Vagina (tissue), 2 donors: ENCODE data around the gene DNAAF8. TPM values are rescaled to one million over a fixed set of nuclear protein-coding genes. Genes with fewer than 3 reads are reported as not detected.
"Not testable (repeated sequence)": the region's sequence is repeated elsewhere in the genome, so short reads cannot be mapped to it uniquely, and the experiment has no call there.

Experiments used
- DNase-seq, 2 donors: peaks; one replicate each; pipeline ENCODE4 v3.0.0-alpha.2; 2017; ENCODE audit errors: extremely low spot score in 2 of 2
- H3K27ac ChIP-seq: fragments of 200-600 bp; sonication (generic); one replicate; pipeline ENCODE4 v1.5.1; 2019
- H3K27me3 ChIP-seq: fragments of 200-600 bp; sonication (generic); one replicate; pipeline ENCODE4 v1.5.1; 2019
- H3K36me3 ChIP-seq, 2 donors: fragments of 200-600 bp; sonication (generic); one replicate each; pipeline ENCODE4 v1.5.1; 2017 to 2019
- H3K4me1 ChIP-seq: fragments of 200-600 bp; sonication (generic); one replicate; pipeline ENCODE4 v1.5.1; 2019
- H3K4me3 ChIP-seq, 2 donors: fragments of 200-600 bp; sonication (generic); 1 replicate in 1 of 2; 2 replicates in 1 of 2; pipeline ENCODE4 v1.5.1; 2016 to 2019
- H3K9me3 ChIP-seq: fragments of 200-600 bp; sonication (generic); one replicate; pipeline ENCODE4 v1.5.1; 2019
- CTCF ChIP-seq, 3 experiments: fragments of 450-650 bp in 2 of 3; fragments of 200-600 bp in 1 of 3; sonication (generic) in 1 of 3; IDR thresholded peaks; one replicate each; pipeline ENCODE4 v1.5.1; 2017 to 2019; ENCODE audit warnings: antibody characterized with exemption in 3 of 3, mild to moderate bottlenecking in 2 of 3, moderate library complexity in 2 of 3
- POLR2A ChIP-seq, 2 donors: fragments of 450-650 bp; IDR thresholded peaks; one replicate each; pipeline ENCODE4 v1.6.1; 2017; ENCODE audit warnings: antibody characterized with exemption in 2 of 2, mild to moderate bottlenecking in 2 of 2, moderate library complexity in 2 of 2
- POLR2AphosphoS5 ChIP-seq, 2 donors: sonication (generic); formaldehyde crosslinking; IDR thresholded peaks; one replicate each; pipeline ENCODE4 v1.9.0; 2017; ENCODE audit warnings: antibody characterized with exemption in 2 of 2, mild to moderate bottlenecking in 2 of 2, low read depth in 1 of 2; ENCODE audit not compliant: insufficient read depth in 1 of 2
- intact Hi-C: fragments of 100-400 bp; cut with DNase I; formaldehyde crosslinking; loops from one replicate; pipeline ENCODE4 v1.15.1; 2023
- total RNA-seq: library from RNA; depleted of rRNA; stranded (reverse); fragments of >200 nt; gene quantifications from one replicate; pipeline ENCODE4 v1.2.3, GENCODE V29; 2016

Gene DNAAF8
- total RNA-seq, 1 donor from 2014 or later, result not detected

- peak overlapping the region; percentile 60 for H3K27ac ChIP-seq
- H3K4me3 ChIP-seq, result peak overlapping the region; percentile 90 to 97
- no peaks in the 10 kb centered on the region for H3K27me3 ChIP-seq
- H3K36me3 ChIP-seq, result peaks cover 0 to 10% of the 10 kb centered on the region in 2 donors
- TF ChIP-seq POLR2A (IDR thresholded peaks at IDR 0.05), result no peak
- no peak for TF ChIP-seq CTCF (IDR thresholded peaks at IDR 0.05)
- TF ChIP-seq POLR2AphosphoS5 (IDR thresholded peaks at IDR 0.05; ENCODE audit: insufficient read depth in 1 of 2, low read depth in 1 of 2), result no peak
- peaks cover 22% of the 10 kb centered on the region for H3K4me1 ChIP-seq
- DNase-seq, result no peak
- intact Hi-C loops, result no loop called here
- H3K9me3 ChIP-seq, result no peaks in the 10 kb centered on the region
These were observed 632 bp upstream of the DNAAF8 start for GRCh38 chr16:4733747-4734062.

- TF ChIP-seq POLR2AphosphoS5 (IDR thresholded peaks at IDR 0.05; ENCODE audit: insufficient read depth in 1 of 2, low read depth in 1 of 2) (peak in 1 of 2 donors; percentile 43), POLR2A (IDR thresholded peaks at IDR 0.05) (no peak)
- Histone ChIP-seq H3K27me3 (no peaks in the 10 kb centered on the region), H3K4me3 (peak overlapping the region; percentile 90 to 97), H3K4me1 (peaks cover 22% of the 10 kb centered on the region), H3K27ac (peak overlapping the region; percentile 60), H3K36me3 (peaks cover 0 to under 1% of the 10 kb centered on the region in 2 donors), H3K9me3 (no peaks in the 10 kb centered on the region)
- intact Hi-C loops, result no loop called here
- DNase-seq, result no peak
These were observed 596 bp downstream of the DNAAF8 start for GRCh38 chr16:4734730-4735535.

GRCh38 chr16:4736546-4736945 is 2.2 kb downstream of the DNAAF8 start:
- Histone ChIP-seq H3K36me3 (no peaks in the 10 kb centered on the region), H3K4me3 (no peak overlapping the region), H3K27ac (no peak overlapping the region), H3K9me3 (no peaks in the 10 kb centered on the region), H3K27me3 (no peaks in the 10 kb centered on the region), H3K4me1 (peaks cover 22% of the 10 kb centered on the region)
- intact Hi-C loops, result no loop called here
- no peak for DNase-seq
- TF ChIP-seq POLR2AphosphoS5 (IDR thresholded peaks at IDR 0.05; ENCODE audit: insufficient read depth in 1 of 2, low read depth in 1 of 2) (no peak), POLR2A (IDR thresholded peaks at IDR 0.05) (no peak), CTCF (IDR thresholded peaks at IDR 0.05) (no peak)

GRCh38 chr16:4737545-4737944 is 3.2 kb downstream of the DNAAF8 start:
- DNase-seq, result no peak
- TF ChIP-seq POLR2AphosphoS5 (IDR thresholded peaks at IDR 0.05; ENCODE audit: insufficient read depth in 1 of 2, low read depth in 1 of 2) (no peak), POLR2A (IDR thresholded peaks at IDR 0.05) (no peak), CTCF (IDR thresholded peaks at IDR 0.05) (no peak)
- Histone ChIP-seq H3K36me3 (no peaks in the 10 kb centered on the region), H3K27me3 (no peaks in the 10 kb centered on the region), H3K4me1 (peaks cover 17% of the 10 kb centered on the region), H3K9me3 (no peaks in the 10 kb centered on the region), H3K27ac (no peak overlapping the region), H3K4me3 (no peak overlapping the region)
- intact Hi-C loops, result no loop called here

- DNase-seq, H3K9me3 ChIP-seq, intact Hi-C loops, H3K4me3 ChIP-seq, H3K36me3 ChIP-seq, H3K27ac ChIP-seq, H3K27me3 ChIP-seq: not testable (repeated sequence)
- peaks cover 17% of the 10 kb centered on the region for H3K4me1 ChIP-seq
These were observed 4.0 kb downstream of the DNAAF8 start for GRCh38 chr16:4738370-4738769.

- H3K9me3 ChIP-seq, result no peaks in the 10 kb centered on the region
- TF ChIP-seq POLR2A (IDR thresholded peaks at IDR 0.05) (no peak), CTCF (IDR thresholded peaks at IDR 0.05) (no peak), POLR2AphosphoS5 (IDR thresholded peaks at IDR 0.05; ENCODE audit: insufficient read depth in 1 of 2, low read depth in 1 of 2) (no peak)
- no peak overlapping the region for H3K27ac ChIP-seq
- peaks cover 23% of the 10 kb centered on the region for H3K4me1 ChIP-seq
- H3K4me3 ChIP-seq, result no peak overlapping the region
- no peak for DNase-seq
- no peaks in the 10 kb centered on the region for H3K27me3 ChIP-seq
- intact Hi-C loops, result no loop called here
- H3K36me3 ChIP-seq, result no peaks in the 10 kb centered on the region
These were observed 9.0 kb downstream of the DNAAF8 start for GRCh38 chr16:4743226-4743878.
